ENCODE results near the gene COX10.
"Not testable (repeated sequence)": the region's sequence is repeated elsewhere in the genome, so short reads cannot be mapped to it uniquely, and the experiment has no call there.

Gene COX10

DNA sequence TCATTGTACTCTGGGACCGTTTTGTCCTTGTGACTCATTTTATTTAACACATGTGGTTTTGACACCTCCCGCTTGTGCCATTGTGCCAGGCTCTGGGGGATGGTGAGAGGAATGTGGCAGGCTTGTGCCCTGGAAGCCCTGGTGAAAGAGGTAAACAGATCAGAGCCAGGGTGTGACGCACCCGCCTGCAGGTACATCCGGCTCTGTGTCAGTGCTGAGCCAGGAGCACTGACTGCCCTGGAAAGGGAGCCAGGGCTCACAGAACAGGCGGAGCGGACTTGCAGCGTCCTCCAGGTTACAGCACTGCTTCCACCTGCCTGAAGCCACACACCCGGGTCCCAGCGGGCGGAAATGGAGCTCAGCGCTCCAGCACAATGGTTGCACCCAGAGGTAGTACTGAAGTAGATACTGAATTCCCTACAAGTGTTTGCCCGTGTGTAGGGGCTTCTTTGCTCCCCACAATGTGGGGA lies 136.7 kb downstream of the COX10 start:
- DNase-seq (ENCODE audit: low read depth), result no peak

- DNase-seq (ENCODE audit: low read depth), result no peak
Measured at GRCh38 chr17:14206891-14207290, 137.6 kb downstream of the COX10 start.

DNA sequence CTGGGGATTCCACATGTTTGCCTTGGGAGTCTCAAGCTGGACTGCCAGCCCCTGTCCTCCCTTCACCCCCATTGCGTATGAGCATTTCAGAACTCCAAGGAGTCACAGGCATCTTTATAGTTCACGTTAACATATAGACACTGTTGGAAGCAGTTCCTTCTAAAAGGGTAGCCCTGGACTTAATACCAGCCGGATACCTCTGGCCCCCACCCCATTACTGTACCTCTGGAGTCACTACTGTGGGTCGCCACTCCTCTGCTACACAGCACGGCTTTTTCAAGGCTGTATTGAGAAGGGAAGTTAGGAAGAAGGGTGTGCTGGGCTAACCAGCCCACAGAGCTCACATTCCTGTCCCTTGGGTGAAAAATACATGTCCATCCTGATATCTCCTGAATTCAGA lies 138.5 kb downstream of the COX10 start:
- DNase-seq (ENCODE audit: low read depth), result no peak

DNA sequence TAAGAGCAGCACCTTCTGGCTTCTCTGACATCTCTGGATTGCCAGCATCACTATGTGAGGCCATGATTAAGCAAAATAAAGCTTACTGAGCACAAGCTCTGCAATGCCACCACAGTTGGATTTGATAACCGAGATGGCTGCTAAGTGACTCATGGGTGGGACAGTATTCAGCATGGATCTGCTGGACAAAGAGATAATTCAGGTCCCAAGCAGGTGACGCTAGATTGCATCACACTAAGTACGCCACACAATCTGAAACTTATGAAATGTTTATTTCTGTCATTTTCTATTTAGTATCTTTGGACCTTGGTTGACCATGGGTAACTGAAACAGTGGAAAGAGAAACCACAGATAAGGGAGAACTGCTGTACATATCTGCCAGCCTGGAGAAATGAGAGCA lies 139.9 kb downstream of the COX10 start:
- DNase-seq (ENCODE audit: low read depth), result no peak

- DNase-seq (ENCODE audit: low read depth), result no peak
Measured at GRCh38 chr17:14211246-14211645, 141.9 kb downstream of the COX10 start.

- no peak for DNase-seq (ENCODE audit: low read depth)
Measured at GRCh38 chr17:14211801-14212200, 142.5 kb downstream of the COX10 start.

- no peak for DNase-seq (ENCODE audit: low read depth)
Measured at GRCh38 chr17:14212401-14212800, 143.1 kb downstream of the COX10 start.

DNA sequence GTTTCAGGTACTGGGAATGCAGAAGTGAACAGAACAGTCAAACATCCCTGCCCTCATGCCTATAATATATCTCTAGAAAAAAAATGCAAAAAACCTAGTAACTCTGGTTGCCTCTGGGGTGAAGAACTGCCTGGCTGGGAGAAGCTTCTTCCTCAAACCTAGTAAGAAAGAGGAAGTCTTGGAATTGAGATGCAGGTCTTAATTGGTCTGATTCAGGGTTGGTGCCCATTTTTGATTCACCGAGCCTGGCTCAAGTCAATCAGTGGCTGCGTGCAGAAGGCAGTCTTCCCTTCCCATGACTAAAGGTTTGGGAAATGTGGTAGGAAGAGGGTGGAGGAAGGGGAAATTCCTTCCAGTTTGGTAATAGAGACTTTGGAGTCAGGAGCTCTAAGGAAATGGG lies 145.0 kb downstream of the COX10 start:
- no peak for DNase-seq (ENCODE audit: low read depth)

DNA sequence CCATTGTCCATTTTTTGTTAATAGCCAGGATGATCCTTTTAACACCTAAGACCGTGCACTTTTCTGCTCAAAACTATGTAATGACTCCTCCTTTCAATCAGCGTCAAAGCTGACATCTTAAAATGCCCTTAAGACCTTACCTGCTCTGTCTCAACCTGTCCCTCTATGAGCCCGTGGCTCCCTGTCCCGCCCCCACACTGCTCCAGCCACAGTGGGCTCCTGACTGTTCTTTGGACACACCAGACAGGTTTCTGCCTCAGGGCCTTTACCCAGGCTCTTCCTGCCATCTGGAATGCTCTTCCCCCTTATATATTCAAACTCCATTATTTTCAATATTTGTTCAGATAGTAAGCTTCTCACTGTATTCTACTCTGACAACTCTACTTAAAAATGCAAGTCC lies 153.3 kb downstream of the COX10 start:
- no peak for DNase-seq (ENCODE audit: low read depth)

DNA sequence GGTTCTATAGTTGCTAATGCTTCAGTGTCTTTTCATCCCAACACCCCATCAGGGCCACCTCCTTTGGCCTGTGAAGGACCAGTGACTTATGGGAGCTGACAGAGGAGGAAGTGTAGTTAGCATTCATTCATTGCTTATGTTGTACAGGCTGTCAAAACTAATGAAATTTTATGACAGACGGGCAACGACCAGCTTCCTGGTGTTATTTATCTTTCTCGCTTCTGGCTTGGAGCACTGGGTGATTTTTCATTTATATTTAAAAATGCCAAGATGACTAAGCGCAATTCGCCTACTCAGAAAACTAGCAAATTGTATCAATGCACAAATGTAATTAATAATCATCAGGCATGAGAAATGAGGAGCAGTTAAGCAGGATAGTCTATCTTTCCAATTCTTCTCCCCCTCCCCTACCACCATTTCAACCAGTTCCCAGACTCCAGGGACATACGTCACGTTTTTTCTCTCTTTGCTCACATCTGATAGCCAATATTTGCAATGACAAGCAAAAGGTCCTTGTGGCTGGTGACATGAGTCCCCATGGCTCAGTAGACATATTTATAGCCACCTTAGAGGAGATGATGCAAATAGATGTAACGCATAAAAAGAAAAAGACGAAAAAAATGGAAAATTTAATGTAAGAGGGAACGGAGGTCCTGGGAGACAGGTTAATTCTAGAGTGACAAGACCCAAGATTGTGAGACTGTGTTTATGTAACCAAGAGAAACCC lies 156.1 kb downstream of the COX10 start:
- DNase-seq (ENCODE audit: low read depth), result no peak

DNA sequence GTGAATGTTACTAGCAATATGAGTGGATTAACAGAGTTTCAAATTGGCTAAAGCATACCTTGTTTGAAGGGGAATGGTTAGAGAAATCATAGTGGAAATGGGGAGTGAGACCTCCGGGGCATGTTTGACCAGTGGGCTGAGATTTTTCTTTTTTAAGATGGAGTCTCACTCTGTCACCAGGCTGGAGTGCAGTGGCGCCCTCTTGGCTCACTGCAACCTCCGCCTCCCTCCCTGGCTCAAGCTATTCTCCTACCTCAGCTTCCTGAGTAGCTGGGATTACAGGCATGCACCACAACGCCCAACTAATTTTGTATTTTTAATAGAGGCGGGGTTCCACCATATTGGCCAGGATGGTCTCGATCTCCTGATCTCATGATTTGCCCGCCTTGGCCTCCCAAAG lies 157.7 kb downstream of the COX10 start:
- DNase-seq (ENCODE audit: low read depth), result no peak

DNA sequence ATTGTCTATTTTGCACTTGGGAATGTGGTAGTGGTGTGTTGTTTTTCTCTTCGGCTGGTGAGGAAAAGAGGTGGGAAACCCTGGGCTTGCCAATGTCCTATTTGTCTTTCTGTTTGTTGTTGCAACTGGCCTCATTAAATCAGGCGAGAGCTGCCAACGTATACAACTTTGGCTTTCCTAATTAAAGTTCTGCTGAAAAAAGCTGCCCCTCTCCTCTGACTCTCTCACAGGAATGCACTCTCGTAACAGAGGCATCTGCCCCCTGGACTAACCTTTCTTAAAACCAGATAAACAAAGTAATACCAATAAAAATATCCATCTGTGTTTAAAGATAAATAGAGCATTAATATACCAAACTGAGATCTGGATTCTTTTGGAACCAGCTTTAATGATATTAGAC lies 159.6 kb downstream of the COX10 start:
- DNase-seq (ENCODE audit: low read depth), result no peak

DNA sequence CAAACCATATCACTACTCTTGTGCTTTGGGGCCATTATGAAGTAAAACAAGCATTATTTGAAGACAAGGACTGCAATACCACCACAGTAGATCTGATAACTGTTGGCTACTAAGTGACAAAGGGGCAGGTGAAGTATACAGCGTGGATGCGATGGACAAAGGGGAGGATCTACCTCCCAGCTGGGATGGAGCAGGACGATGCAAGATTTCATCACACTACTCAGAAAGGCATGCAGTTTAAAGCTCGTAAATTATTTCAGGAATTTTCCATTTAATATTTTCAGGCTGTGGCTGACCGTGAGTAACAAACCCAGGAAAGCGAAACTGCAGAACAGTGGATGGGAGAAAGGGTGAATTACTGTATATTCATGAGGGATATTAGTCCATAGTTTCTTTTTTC lies 161.9 kb downstream of the COX10 start:
- DNase-seq (ENCODE audit: low read depth), result peak; percentile 3

- not testable (repeated sequence) for DNase-seq (ENCODE audit: low read depth)
Measured at GRCh38 chr17:14235047-14235446, 165.7 kb downstream of the COX10 start.

DNA sequence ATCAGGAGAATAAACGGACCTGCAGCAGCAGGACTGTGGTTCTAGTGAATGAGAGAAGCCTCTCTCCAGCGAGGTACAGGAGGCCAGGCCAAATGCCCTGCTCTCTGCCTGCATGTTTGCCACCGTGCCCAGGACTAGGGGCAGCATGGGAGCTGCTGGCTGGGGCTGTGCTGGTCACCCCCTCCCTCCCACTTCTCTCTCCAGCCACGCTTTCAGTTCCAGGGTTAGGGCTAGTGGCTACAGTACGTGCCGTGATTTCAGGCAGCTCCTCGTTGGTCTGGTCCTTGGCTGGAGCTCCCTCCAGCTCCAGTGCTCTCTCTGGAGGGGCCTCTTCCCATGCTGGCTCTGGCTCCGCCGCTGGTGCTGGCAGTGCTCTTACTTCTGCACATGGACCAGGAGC lies 166.7 kb downstream of the COX10 start:
- DNase-seq (ENCODE audit: low read depth), result not testable (repeated sequence)

- not testable (repeated sequence) for DNase-seq (ENCODE audit: low read depth)
Measured at GRCh38 chr17:14236762-14237161, 167.5 kb downstream of the COX10 start, which contains the start of gene CDRT15. Gene CDRT15, minus strand, starts transcription at chr17:14236862. Its CDS starts 29 bp downstream, at chr17:14236833.

DNA sequence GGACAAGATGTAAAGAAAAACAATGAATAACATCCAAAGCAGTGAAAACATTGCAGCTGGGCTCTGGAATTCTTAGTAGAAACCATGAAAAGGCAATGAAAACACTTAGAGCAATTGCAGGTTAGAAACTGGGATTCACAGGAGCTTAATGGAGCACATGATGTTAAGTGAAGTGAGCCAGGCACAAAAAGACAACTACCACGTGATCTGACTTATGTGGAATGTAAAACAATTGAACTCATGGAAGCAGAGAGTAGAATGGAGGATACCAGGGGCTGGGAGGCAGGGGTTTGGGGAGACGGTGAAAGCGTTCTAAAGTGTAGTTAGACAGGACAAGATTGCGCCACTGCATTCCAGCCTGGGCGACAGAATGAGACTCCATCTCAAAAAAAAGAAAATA lies 170.0 kb downstream of the COX10 start:
- DNase-seq (ENCODE audit: low read depth), result not testable (repeated sequence)

DNA sequence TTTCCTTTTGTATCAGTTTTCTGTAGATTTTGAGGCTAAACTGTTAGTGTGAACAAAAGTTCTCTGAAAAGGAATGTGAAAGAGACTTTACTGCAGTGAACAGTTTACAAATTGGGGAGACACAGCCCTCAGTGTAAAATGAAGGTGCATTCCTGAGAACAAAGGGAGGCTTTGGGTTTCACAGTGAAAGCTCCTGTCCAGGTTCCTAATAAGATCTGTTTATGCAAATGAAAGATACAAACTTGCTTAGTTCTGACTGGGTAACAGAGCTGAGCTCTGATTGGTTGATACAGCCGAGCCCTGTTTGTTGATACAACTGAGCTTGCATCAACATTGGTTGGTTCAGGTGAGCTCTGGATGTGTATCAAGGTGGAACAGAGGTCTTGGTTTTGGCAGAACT lies 175.7 kb downstream of the COX10 start:
- no peak for DNase-seq (ENCODE audit: low read depth)

- DNase-seq (ENCODE audit: low read depth), result no peak
Measured at GRCh38 chr17:14245629-14246028, 176.3 kb downstream of the COX10 start.

All from non-pigmented ciliary epithelial cell (primary cell).